ENCODE results near the gene SHC3. TPM values are rescaled to one million over a fixed set of nuclear protein-coding genes. Genes with fewer than 3 reads are reported as not detected.

SHC3 gene
- total and polyA plus RNA-seq, 9 of the 15 experiments (the other 6 are each of a cell fraction or from before 2014, with no cell fraction given), result not detected

DNA sequence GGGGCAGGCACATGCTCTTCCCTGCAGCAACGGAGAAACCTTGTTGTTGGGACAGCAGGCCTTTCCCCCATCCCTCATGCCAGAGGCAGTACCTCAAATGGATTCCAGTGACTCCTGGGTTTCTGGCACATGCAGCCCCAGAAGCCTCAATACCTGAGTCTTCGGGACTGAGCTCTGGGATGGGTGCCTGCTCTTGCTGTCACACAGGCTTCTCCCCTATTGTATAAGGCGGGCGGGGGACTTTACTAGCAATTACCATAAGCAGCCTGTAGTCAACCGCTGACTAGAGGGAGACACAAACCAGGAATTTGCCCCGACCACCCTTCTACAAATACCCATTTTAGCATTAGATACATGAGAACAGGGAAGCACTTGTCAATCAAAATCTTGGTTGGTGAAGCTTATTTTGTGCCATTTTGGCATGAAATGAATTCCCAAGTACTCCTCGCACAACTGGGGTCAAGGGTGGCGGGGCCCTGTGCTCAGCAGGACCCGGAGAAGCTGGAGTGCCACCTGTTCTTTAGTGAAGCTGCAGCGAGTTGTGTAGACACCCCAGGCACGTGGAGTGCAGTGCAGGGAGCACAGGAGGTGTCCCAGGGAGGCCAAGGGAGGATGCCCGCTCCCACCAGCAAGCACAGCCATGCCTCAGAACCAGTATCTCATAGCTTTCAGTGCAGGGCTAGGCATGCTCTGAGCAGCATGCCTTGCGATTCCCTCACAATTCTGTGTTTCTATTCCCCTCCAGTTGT, 166.2 kb downstream of the SHC3 start:
- POLR2A ChIA-PET, result no interaction called here
- BruUV-seq (replicated peaks), result no TSS peak
- TF ChIP-seq ZNF124 (CRISPR knock-in tag; IDR thresholded peaks at IDR 0.05) (no peak), ZNF324 (CRISPR knock-in tag; IDR thresholded peaks at IDR 0.05) (no peak), GABPA (tag; conservative IDR thresholded peaks at IDR 0.05; ENCODE audit: low read depth) (no peak), JUND (IDR thresholded peaks at IDR 0.05; ENCODE audit: borderline replicate concordance, low read depth, low read length) (no peak), JUND (tag; IDR thresholded peaks at IDR 0.05; ENCODE audit: borderline replicate concordance, low read depth, low read length) (no peak), ZNF445 (CRISPR knock-in tag; IDR thresholded peaks at IDR 0.05; ENCODE audit: low read depth) (no peak), SIN3A (IDR thresholded peaks at IDR 0.05; ENCODE audit: borderline replicate concordance in 2 of 2, control insufficient read depth in 1 of 2, low read depth in 2 of 2, low read length in 2 of 2) (no peak), ZNF239 (CRISPR knock-in tag; IDR thresholded peaks at IDR 0.05) (no peak), SMARCA5 (IDR thresholded peaks at IDR 0.05) (no peak), XRCC3 (IDR thresholded peaks at IDR 0.05) (no peak), ZEB2 (IDR thresholded peaks at IDR 0.05) (no peak), TFAM (CRISPR knock-in tag; conservative IDR thresholded peaks at IDR 0.05) (no peak), KAT2B (IDR thresholded peaks at IDR 0.05; ENCODE audit: low read depth, low read length) (no peak), MAZ (CRISPR knock-in tag; conservative IDR thresholded peaks at IDR 0.05 in 1 of 2, IDR thresholded peaks at IDR 0.05 in 1 of 2) (no peak)
- TF ChIP-seq, protein P1, sequence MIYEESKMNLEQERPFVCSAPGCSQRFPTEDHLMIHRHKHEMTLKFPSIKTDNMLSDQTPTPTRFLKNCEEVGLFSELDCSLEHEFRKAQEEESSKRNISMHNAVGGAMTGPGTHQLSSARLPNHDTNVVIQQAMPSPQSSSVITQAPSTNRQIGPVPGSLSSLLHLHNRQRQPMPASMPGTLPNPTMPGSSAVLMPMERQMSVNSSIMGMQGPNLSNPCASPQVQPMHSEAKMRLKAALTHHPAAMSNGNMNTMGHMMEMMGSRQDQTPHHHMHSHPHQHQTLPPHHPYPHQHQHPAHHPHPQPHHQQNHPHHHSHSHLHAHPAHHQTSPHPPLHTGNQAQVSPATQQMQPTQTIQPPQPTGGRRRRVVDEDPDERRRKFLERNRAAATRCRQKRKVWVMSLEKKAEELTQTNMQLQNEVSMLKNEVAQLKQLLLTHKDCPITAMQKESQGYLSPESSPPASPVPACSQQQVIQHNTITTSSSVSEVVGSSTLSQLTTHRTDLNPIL (CRISPR knock-in tag; IDR thresholded peaks at IDR 0.05), result no peak
- TF ChIP-seq, protein P2, sequence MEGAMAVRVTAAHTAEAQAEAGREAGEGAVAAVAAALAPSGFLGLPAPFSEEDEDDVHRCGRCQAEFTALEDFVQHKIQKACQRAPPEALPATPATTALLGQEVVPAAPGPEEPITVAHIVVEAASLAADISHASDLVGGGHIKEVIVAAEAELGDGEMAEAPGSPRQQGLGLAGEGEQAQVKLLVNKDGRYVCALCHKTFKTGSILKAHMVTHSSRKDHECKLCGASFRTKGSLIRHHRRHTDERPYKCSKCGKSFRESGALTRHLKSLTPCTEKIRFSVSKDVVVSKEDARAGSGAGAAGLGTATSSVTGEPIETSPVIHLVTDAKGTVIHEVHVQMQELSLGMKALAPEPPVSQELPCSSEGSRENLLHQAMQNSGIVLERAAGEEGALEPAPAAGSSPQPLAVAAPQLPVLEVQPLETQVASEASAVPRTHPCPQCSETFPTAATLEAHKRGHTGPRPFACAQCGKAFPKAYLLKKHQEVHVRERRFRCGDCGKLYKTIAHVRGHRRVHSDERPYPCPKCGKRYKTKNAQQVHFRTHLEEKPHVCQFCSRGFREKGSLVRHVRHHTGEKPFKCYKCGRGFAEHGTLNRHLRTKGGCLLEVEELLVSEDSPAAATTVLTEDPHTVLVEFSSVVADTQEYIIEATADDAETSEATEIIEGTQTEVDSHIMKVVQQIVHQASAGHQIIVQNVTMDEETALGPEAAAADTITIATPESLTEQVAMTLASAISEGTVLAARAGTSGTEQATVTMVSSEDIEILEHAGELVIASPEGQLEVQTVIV (CRISPR knock-in tag; IDR thresholded peaks at IDR 0.05; ENCODE audit: borderline replicate concordance), result no peak
- TF ChIP-seq, protein P3, sequence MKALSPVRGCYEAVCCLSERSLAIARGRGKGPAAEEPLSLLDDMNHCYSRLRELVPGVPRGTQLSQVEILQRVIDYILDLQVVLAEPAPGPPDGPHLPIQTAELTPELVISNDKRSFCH (CRISPR knock-in tag; IDR thresholded peaks at IDR 0.05), result no peak
- TF ChIP-seq, protein P3 (tag; IDR thresholded peaks at IDR 0.05), result no peak

More for the DNA sequence above, 166.2 kb downstream of the SHC3 start:
- Histone ChIP-seq H3K27ac (ENCODE audit: extremely low read depth, low read depth, low read length) (no peak overlapping the region), H3K9me3 (replicated peaks; ENCODE audit: control insufficient read depth, insufficient read depth, low read depth, low read length) (no peaks in the 10 kb centered on the region), H3K9ac (ENCODE audit: insufficient read depth in 1 of 2, low read depth in 2 of 2, low read length in 2 of 2) (no peak overlapping the region), H3K27me3 (ENCODE audit: control insufficient read depth in 2 of 2, insufficient read depth in 2 of 2, low read length in 2 of 2) (peaks cover 0 to 17% of the 10 kb centered on the region in 2 experiments; a peak in 2 of 5 replicates), H3K4me2 (ENCODE audit: insufficient read depth, low read length) (no peak overlapping the region), H3K36me3 (ENCODE audit: control insufficient read depth, insufficient read depth, low read length) (no peaks in the 10 kb centered on the region), H3K79me2 (ENCODE audit: control insufficient read depth, insufficient read depth, low read length) (no peaks in the 10 kb centered on the region), H4K20me1 (replicated peaks; ENCODE audit: control insufficient read depth, insufficient read depth, low read length) (no peaks in the 10 kb centered on the region), H2AFZ (ENCODE audit: low read depth, low read length) (no peak overlapping the region), H3K4me3 (no peak overlapping the region), H3K4me1 (replicated peaks in 1 of 2; ENCODE audit: control insufficient read depth in 2 of 2, insufficient read depth in 2 of 2, low read length in 2 of 2) (no peaks in the 10 kb centered on the region), H3K9me1 (ENCODE audit: control insufficient read depth, insufficient read depth, low read length) (no peaks in the 10 kb centered on the region)
- 0% methylated on average over 9 of the region's 13 CpGs for WGBS (ENCODE audit: insufficient coverage, low coverage, missing lambda C conversion rate)
- ATAC-seq, result no peak
- CTCF ChIA-PET (ENCODE audit: low intra/inter-chr PET ratio), result interaction anchor here (0.5 kb wide), 1 partner anchor 222 kb away, joined by 3 read pairs; no protein-coding TSS in a partner anchor
- FAIRE-seq, result no peak
- in situ Hi-C loops (cut with MboI), result loop anchor here (25.0 kb wide), 1 partner anchor 1050 kb away; the partner anchor contains the start of gene CDK20
- DNase-seq (ENCODE audit: extremely low read depth in 1 of 4, low spot score in 3 of 4), result no peak
- intact Hi-C loops (cut with micrococcal nuclease), result no loop called here
